HL-60/S4 treated with retinoic acid at 250 ng/mL for 4 days and 3 days (cell line): ENCODE data around the gene VAPA.

Experiments
- in situ Hi-C: fragments of 300-500 bp; cut with MboI; formaldehyde crosslinking; loops from 2 replicates; pipeline ENCODE4 v1.7.0; 2022; ENCODE audit warnings: low sequenced_read_pairs

Gene VAPA

DNA sequence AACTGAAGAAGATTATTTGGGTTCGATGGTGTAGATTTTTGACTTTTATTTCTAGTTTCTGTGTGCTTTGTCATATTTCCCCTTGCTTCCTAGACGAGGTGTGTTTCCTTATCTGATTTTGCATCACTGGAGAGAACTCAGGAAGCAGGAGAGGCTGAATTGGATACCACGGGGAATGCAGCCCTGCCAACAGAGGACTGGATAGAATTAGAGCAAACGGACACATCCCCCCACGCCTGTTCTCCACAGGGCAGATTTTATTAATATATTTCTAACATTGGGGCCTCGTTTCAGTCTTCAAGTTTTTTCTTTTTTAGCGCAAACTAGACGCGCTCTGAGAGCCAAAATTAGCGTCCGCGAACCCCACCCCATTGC lies 678 bp upstream of the VAPA start:
- in situ Hi-C loops: no loop called here

- in situ Hi-C loops: no loop called here
These were observed 443 bp downstream of the VAPA start for GRCh38 chr18:9914334-9914583.

- in situ Hi-C loops: no loop called here
These were observed 921 bp downstream of the VAPA start for GRCh38 chr18:9914584-9915290.

DNA sequence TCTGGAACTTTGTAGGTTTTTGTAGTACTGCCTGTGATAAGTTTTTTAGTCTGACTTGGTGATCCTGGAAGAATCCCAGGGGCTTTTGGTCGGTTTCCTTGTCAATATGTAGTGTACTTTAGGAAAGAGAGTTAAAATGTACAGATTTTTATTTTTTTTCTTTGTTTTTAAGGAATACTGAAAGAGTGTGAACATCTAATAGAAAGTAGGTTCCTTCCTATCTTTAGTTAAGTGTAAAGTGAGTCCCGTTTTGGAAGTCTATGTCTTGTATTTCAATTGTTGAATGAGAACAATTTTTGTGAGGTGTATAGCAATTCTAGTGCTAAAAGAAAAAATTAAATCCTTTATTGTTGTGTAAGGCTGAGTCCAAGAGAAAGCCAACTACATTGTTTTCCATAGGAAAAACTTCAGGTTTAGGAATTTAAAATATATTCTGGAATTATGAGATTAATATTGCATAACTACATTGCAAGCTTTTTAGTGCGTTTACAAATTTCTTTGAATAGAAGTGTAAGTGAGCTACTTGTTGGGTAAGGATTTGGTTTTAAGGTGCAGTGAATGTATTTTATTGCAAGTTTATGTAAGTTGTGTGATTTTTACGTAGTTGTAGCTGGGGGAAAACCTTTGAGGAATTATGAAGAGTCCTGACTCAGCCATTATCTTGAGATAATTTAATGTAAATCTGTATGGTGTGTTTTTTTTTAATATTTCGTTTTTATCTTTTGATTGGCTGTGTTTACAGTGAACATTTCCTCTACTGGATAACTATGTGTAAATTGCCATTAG lies 1.7 kb downstream of the VAPA start:
- in situ Hi-C loops: no loop called here

GRCh38 chr18:9916077-9916639 lies 2.3 kb downstream of the VAPA start:
- in situ Hi-C loops: no loop called here

DNA sequence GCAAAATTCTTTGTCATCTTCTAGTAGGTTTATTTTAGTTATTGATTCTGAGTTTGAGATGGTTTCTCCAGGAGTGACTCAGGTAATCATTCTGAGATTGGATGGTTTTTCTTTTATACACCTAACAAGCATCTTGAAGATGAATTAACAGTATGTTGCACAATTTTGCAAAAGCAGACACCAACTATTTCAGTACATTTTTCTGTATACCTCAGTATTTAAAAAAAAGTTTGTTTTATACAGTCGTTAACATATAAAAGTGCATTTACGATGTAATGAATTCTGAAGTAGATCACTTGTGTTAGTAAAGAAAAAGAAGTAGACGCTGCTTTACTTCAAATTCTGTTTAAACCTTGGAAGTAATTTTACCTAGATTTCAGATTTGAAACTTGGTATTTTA lies 3.0 kb downstream of the VAPA start:
- in situ Hi-C loops: no loop called here

DNA sequence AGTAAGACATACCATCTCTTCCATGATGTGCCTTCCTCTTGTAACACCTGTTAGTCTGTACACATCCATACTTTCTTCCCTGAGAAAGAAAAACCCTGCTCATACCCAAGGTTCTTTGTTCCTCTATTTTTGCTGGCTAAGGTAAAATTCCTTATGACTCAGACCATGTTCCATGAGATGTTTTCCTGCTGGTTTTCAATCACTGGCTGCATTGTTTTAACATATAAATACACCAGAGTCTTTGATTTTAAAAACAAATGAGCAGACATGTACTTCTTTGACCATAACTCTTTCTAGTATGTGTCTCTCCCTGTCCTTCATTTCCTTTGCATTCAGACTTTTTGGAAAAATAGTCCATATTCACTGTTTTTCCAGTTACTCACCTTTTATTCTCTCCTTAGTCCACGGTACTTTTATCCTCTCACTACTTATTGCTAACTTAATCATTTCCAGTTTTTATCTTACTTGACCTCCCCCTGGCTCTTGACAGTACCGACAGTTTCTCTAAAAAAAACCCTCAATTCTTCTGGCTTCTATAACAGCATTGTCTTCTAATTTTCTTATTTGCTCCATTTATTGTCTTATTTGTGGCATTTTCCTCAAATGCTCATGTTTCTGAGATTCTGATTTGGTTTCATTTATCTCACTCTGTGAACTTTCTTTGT lies 4.3 kb downstream of the VAPA start:
- in situ Hi-C loops: no loop called here

DNA sequence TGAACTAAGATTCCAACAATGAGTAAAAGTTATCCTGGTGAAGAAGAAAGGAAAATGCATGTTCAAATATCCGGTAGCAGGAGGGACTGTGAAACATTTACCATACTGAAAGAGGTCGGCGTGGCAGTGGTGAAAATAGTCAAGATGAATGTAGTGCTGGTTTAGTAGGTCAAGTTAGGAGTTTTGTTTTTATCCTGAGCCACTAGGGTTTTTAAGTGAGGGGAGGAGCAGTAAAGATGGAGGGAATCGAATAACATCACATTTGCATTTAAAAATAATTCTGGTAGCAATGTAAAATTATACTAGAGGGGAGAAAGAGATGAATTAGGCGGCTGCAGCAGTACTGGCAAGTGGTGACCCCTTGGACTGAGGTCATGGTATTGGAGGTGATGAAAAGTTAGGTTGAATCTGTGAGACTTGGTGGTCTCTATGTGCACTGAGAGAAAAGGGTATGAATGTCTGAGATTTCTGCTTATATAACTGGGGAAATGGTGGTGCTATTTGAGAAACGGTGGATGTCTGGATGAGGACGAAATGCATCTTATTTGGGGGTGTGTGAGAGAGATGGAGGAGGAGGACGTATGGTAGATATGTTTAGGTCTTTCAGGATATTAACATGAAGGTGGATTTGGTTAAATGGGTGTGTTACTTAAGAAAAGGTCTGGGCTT lies 5.9 kb downstream of the VAPA start:
- in situ Hi-C loops: no loop called here

GRCh38 chr18:9922592-9923311 lies 8.9 kb downstream of the VAPA start:
- in situ Hi-C loops: no loop called here

DNA sequence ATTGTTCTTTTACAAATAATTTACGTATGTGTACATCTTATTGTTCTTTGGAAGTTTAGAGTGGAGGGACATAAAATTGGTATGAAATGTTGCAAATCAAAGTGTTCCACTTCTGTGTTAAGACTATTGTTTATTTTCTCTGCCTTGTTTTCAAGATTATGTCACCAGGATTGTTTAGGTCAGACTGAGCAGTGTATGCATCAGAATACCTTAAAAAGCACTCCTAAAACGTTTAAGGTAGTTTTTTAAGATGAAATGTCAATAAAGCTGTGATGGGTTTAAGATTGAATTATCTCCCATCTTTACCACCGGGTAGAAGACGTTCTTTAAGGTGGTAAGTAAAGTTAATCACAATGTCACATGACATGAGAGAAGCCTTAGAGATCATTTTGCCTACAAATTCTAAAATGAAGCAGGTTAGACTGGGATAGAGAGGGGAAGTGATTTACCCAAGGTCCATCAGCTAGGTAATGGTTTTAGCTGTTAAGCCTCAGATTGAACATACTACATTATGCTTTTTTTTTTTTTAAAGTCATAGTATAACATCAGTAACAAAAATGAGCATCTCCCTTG lies 10.6 kb downstream of the VAPA start:
- in situ Hi-C loops: no loop called here

GRCh38 chr18:9925369-9925768 lies 11.6 kb downstream of the VAPA start:
- in situ Hi-C loops: loop anchor here (25.0 kb wide), 1 partner anchor 88 kb away; no protein-coding TSS in a partner anchor

- in situ Hi-C loops: loop anchor here (25.0 kb wide), 1 partner anchor 88 kb away; no protein-coding TSS in a partner anchor
These were observed 12.0 kb downstream of the VAPA start for GRCh38 chr18:9925795-9926194.

DNA sequence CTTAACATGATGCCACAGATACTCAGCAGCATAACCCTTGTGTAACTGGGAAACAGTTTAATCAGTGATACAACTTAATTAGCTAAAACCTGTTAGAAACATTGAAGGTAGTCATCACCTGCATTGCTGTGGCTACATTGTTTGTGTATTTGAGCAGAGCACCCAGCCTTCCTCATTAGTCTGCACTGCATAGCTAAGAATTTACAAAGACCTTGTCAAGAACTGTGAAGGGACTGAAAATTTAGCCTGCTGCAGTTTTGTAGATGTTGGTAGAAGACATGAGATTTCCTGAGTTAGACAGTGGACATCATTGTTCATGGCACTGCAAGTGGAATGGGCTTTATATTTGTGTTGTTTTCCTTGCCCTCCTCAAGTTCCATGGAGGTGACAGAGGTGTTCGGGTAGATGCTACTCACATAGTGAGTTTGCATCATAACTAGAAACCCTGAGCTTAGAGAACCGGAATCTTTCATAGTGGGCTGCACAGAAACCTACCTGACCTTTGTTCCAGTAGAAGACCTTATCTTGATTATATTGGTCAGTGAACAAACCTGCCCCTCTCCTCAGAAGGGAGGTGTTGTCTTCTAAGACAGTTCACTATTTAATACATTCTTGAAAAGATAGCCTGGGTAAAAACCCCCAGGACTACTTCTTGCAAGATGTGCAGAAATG lies 12.5 kb downstream of the VAPA start:
- in situ Hi-C loops: loop anchor here (25.0 kb wide), 1 partner anchor 89 kb away; no protein-coding TSS in a partner anchor

GRCh38 chr18:9926977-9927376 lies 13.2 kb downstream of the VAPA start:
- in situ Hi-C loops: loop anchor here (25.0 kb wide), 1 partner anchor 90 kb away; no protein-coding TSS in a partner anchor

- in situ Hi-C loops: loop anchor here (25.0 kb wide), 1 partner anchor 90 kb away; no protein-coding TSS in a partner anchor
These were observed 13.7 kb downstream of the VAPA start for GRCh38 chr18:9927392-9928063.

GRCh38 chr18:9928646-9929259 lies 14.9 kb downstream of the VAPA start:
- in situ Hi-C loops: loop anchor here (25.0 kb wide), 1 partner anchor 91 kb away; no protein-coding TSS in a partner anchor

- in situ Hi-C loops: loop anchor here (25.0 kb wide), 1 partner anchor 93 kb away; no protein-coding TSS in a partner anchor
These were observed 16.6 kb downstream of the VAPA start for GRCh38 chr18:9930299-9930884.

DNA sequence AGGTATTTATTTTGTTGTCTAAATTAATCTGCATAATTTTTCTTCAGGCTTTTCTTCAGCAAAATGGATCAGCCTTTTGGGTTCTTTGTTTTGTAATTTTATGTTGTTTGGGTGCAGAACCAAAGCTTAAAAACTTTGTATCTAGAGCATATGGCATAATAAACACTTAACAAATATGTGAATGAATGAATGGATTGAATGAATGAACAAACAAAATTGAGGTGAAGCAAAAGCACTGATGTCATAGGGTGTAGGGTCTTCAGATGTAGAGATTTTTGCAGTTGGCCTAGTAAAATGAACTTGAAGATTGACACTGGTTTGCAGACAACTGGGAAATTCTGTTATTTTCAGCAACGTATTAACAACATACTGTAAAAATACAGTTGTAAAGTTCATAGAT lies 17.3 kb downstream of the VAPA start:
- in situ Hi-C loops: loop anchor here (25.0 kb wide), 1 partner anchor 94 kb away; no protein-coding TSS in a partner anchor
